Subcutaneous adipose tissue (tissue), 4 donors: Measurements from ENCODE around the gene CALHM2. TPM values are rescaled to one million over a fixed set of nuclear protein-coding genes. Genes with fewer than 3 reads are reported as not detected.

Source experiments
- CTCF ChIP-seq: fragments of 450-650 bp; IDR thresholded peaks from one replicate; pipeline ENCODE4 v1.5.1; 2016; ENCODE audit warnings: low read depth, mild to moderate bottlenecking, control low read depth, antibody characterized with exemption, moderate library complexity
- total RNA-seq, 4 donors: library from RNA; depleted of rRNA; stranded (reverse); fragments of >200 nt; gene quantifications; one replicate each; pipeline ENCODE4 v1.1.0, GENCODE V29; 2016

Gene CALHM2
- total RNA-seq, 4 donors from 2014 or later: 44.0 to 111 (median 77.1) TPM

GRCh38 chr10:103427866-103428265 is 24.3 kb downstream of the CALHM2 start:
- TF ChIP-seq CTCF: no peak

- no peak for TF ChIP-seq CTCF
Observed at GRCh38 chr10:103423748-103424147, 28.4 kb downstream of the CALHM2 start.

- TF ChIP-seq CTCF: no peak
Observed at GRCh38 chr10:103419101-103419500, 33.1 kb downstream of the CALHM2 start.

GRCh38 chr10:103417601-103418000 is 34.6 kb downstream of the CALHM2 start:
- no peak for TF ChIP-seq CTCF

GRCh38 chr10:103416436-103417147 is 35.6 kb downstream of the CALHM2 start:
- no peak for TF ChIP-seq CTCF

- TF ChIP-seq CTCF: no peak
Observed at GRCh38 chr10:103415581-103415980, 36.6 kb downstream of the CALHM2 start.

GRCh38 chr10:103413564-103413963 is 38.6 kb downstream of the CALHM2 start:
- no peak for TF ChIP-seq CTCF
